HepG2 (cell line): Measurements from ENCODE around the gene PDCD10. TPM values are rescaled to one million over a fixed set of nuclear protein-coding genes. Genes with fewer than 3 reads are reported as not detected.

ENCODE experiments used
- AGO2 ChIP-seq: fragments of 200-400 bp; formaldehyde crosslinking; optimal IDR thresholded peaks from 2 replicates; pipeline ENCODE3; 2017; ENCODE audit warnings: mild to moderate bottlenecking, low read depth, low read length, moderate library complexity
- ARHGAP35 ChIP-seq: sonication (generic); formaldehyde crosslinking; IDR thresholded peaks from 2 replicates; pipeline ENCODE4 v1.9.0; 2022; ENCODE audit warnings: mild to moderate bottlenecking, inconsistent platforms, moderate library complexity, missing genetic modification reagents, borderline replicate concordance
- FOSL1 ChIP-seq: sonication (generic); formaldehyde crosslinking; IDR thresholded peaks from 2 replicates; pipeline ENCODE4 v1.9.0; 2021; ENCODE audit warnings: missing genetic modification reagents, borderline replicate concordance
- HNRNPH1 ChIP-seq: fragments of 200-400 bp; formaldehyde crosslinking; optimal IDR thresholded peaks from 2 replicates; pipeline ENCODE3; 2017; ENCODE audit warnings: mild to moderate bottlenecking, low read depth, low read length
- HNRNPL ChIP-seq: fragments of 200-400 bp; formaldehyde crosslinking; IDR thresholded peaks from 2 replicates; pipeline ENCODE4 v1.6.1; 2017; ENCODE audit warnings: mild to moderate bottlenecking, low read depth, low read length
- MAFF ChIP-seq: IDR thresholded peaks from 2 replicates; pipeline ENCODE4 v1.6.1; 2011; ENCODE audit warnings: low read depth, low read length, improper control_type of control experiment
- MIER3 ChIP-seq: IDR thresholded peaks from 2 replicates; pipeline ENCODE4 v1.6.1; 2016; ENCODE audit warnings: missing compliant biosample characterization, borderline replicate concordance
- NBN ChIP-seq: fragments of 450-650 bp; conservative IDR thresholded peaks from 2 replicates; pipeline ENCODE4 v1.6.1; 2017
- RFXANK ChIP-seq: IDR thresholded peaks from 2 replicates; pipeline ENCODE4 v1.6.1; 2016
- SMC3 ChIP-seq: IDR thresholded peaks from 2 replicates; pipeline ENCODE4 v1.6.1; 2011; ENCODE audit warnings: low read length, improper control_type of control experiment
- TGIF2 ChIP-seq: IDR thresholded peaks from 2 replicates; pipeline ENCODE4 v1.6.1; 2016; ENCODE audit warnings: control low read depth, missing compliant biosample characterization
- ZNF484 ChIP-seq: sonication (generic); formaldehyde crosslinking; IDR thresholded peaks from 2 replicates; pipeline ENCODE4 v1.5.1; 2020; ENCODE audit warnings: mild to moderate bottlenecking, low read depth, missing genetic modification reagents, borderline replicate concordance
- ZNF549 ChIP-seq: sonication (generic); formaldehyde crosslinking; IDR thresholded peaks from 2 replicates; pipeline ENCODE4 v1.5.0; 2020; ENCODE audit warnings: missing genetic modification reagents
- ZNF737 ChIP-seq: sonication (generic); formaldehyde crosslinking; IDR thresholded peaks from 2 replicates; pipeline ENCODE4 v1.5.0; 2020; ENCODE audit warnings: missing genetic modification reagents, mild to moderate bottlenecking, borderline replicate concordance
- ZNF777 ChIP-seq: sonication (generic); formaldehyde crosslinking; IDR thresholded peaks from 2 replicates; pipeline ENCODE4 v1.4.0; 2020; ENCODE audit warnings: missing genetic modification reagents
- ZNF782 ChIP-seq: sonication (generic); formaldehyde crosslinking; IDR thresholded peaks from 2 replicates; pipeline ENCODE4 v1.4.0; 2020; ENCODE audit warnings: missing genetic modification reagents, mild to moderate bottlenecking, borderline replicate concordance
- ZSCAN31 ChIP-seq: sonication (generic); formaldehyde crosslinking; IDR thresholded peaks from 2 replicates; pipeline ENCODE4 v1.5.0; 2020; ENCODE audit warnings: low read depth, mild to moderate bottlenecking, missing genetic modification reagents
- polyA plus RNA-seq, 8 experiments: library from polyadenylated mRNA; depleted of rRNA in 3 of 8; stranded (reverse) in 7 of 8; unstranded in 1 of 8; fragments of >200 nt; fragmentation: Illumina TruSeq in 4 of 8; extraction: Trizol in 4 of 8; gene quantifications; 2 replicates each; pipeline versions ENCODE4 v1.2.1 to v1.2.3, GENCODE V29; 2011 to 2016; ENCODE audit warnings: low read depth in 4 of 8, missing spikeins in 1 of 8, mixed read lengths in 1 of 8; ENCODE audit not compliant: insufficient read depth in 1 of 8
- total RNA-seq, 5 experiments: library from RNA; depleted of rRNA; stranded (reverse); fragments of >200 nt; fragmentation: Illumina TruSeq; extraction: Trizol; gene quantifications; 2 replicates each; pipeline ENCODE4 v1.2.3, GENCODE V29; 2016; ENCODE audit warnings: low read depth in 1 of 5
- TF ChIP-seq, protein P1 (sequence below): fragments of 450-650 bp; IDR thresholded peaks from 2 replicates; pipeline ENCODE4 v1.6.1; 2017; ENCODE audit warnings: mild to moderate bottlenecking
- TF ChIP-seq, protein P2 (sequence below): IDR thresholded peaks from 2 replicates; pipeline ENCODE4 v1.6.1; 2016; ENCODE audit warnings: low read depth, control low read depth
- TF ChIP-seq, protein P3 (sequence below): sonication (generic); formaldehyde crosslinking; IDR thresholded peaks from 2 replicates; pipeline ENCODE4 v1.8.0; 2022; ENCODE audit warnings: mild to moderate bottlenecking, missing genetic modification reagents; ENCODE audit not compliant: insufficient replicate concordance
- TF ChIP-seq, protein P4 (sequence below): sonication (generic); formaldehyde crosslinking; IDR thresholded peaks from 2 replicates; pipeline ENCODE4 v1.4.0; 2020; ENCODE audit warnings: missing genetic modification reagents

Gene PDCD10
- total and polyA plus RNA-seq, 2 of the 13 experiments (the other 11 are each of a cell fraction or from before 2014, with no cell fraction given), result 48.5 to 53.9 TPM

DNA sequence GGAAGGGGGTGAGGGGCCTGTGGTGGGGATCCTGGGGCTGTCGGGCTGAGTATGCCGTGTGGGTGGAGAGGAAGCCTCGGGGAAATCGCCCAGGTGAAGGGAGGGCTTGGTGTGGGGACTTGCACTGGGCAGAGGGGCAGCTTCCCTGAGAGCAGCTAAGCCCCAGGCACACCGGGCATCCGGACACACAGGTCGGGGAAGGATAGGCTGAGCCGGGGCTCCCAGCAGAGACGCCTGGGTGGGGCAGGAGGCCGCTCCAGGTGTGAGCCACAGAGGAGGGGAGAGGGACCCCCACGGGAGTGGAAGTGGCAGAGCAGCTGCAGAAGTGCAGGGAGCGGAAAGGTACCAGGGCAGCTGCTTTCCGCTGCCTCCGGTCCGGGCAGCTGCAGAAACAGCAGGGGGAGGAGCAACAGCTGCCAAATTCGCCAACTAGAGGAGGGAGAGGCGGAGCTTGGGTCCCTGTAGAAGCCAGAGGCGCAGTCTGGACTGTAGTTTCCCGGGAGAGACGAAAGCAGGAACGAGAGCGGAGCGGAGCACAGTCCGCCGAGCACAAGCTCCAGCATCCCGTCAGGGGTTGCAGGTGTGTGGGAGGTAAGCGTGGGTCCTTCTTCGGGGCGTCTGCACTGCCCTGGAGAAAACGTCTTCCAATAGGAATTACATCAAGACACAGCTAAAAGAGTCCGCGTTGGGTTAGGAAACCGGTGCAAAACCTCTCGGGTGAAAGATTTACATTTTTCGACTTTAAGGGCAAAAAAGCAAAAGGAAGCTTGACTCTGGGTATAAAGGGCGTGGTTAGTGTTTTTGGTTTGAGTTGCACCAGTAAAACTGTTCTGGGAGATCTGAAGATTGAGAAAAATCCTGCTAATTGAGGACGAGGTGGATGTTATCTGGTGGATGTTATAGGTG, 794 bp upstream of the PDCD10 start, which contains the start of gene SERPINI1 (continued):
- TF ChIP-seq MIER3 (CRISPR knock-in tag) (peak; percentile 67; the same call in 1 of the 2 replicates), HNRNPH1 (no peak), MAFF (no peak), FOSL1 (CRISPR knock-in tag) (no peak), ZNF549 (CRISPR knock-in tag) (no peak), ZNF777 (CRISPR knock-in tag) (no peak), ZNF484 (no peak), ZNF782 (CRISPR knock-in tag) (no peak), TGIF2 (CRISPR knock-in tag) (0 out of 2 replicates have a peak, but pooled peaks have one; percentile 10), SMC3 (no peak), RFXANK (CRISPR knock-in tag) (no peak), ZNF737 (CRISPR knock-in tag) (no peak), HNRNPL (0 out of 2 replicates have a peak, but pooled peaks have one; percentile 37), NBN (no peak), ARHGAP35 (CRISPR knock-in tag) (no peak), AGO2 (no peak), ZSCAN31 (no peak; the same call in 1 of the 2 replicates)
- TF ChIP-seq, protein P1, sequence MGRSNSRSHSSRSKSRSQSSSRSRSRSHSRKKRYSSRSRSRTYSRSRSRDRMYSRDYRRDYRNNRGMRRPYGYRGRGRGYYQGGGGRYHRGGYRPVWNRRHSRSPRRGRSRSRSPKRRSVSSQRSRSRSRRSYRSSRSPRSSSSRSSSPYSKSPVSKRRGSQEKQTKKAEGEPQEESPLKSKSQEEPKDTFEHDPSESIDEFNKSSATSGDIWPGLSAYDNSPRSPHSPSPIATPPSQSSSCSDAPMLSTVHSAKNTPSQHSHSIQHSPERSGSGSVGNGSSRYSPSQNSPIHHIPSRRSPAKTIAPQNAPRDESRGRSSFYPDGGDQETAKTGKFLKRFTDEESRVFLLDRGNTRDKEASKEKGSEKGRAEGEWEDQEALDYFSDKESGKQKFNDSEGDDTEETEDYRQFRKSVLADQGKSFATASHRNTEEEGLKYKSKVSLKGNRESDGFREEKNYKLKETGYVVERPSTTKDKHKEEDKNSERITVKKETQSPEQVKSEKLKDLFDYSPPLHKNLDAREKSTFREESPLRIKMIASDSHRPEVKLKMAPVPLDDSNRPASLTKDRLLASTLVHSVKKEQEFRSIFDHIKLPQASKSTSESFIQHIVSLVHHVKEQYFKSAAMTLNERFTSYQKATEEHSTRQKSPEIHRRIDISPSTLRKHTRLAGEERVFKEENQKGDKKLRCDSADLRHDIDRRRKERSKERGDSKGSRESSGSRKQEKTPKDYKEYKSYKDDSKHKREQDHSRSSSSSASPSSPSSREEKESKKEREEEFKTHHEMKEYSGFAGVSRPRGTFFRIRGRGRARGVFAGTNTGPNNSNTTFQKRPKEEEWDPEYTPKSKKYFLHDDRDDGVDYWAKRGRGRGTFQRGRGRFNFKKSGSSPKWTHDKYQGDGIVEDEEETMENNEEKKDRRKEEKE, result no peak
- TF ChIP-seq, protein P2, sequence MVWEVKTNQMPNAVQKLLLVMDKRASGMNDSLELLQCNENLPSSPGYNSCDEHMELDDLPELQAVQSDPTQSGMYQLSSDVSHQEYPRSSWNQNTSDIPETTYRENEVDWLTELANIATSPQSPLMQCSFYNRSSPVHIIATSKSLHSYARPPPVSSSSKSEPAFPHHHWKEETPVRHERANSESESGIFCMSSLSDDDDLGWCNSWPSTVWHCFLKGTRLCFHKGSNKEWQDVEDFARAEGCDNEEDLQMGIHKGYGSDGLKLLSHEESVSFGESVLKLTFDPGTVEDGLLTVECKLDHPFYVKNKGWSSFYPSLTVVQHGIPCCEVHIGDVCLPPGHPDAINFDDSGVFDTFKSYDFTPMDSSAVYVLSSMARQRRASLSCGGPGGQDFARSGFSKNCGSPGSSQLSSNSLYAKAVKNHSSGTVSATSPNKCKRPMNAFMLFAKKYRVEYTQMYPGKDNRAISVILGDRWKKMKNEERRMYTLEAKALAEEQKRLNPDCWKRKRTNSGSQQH (CRISPR knock-in tag), result 0 out of 2 replicates have a peak, but pooled peaks have one; percentile 53
- TF ChIP-seq, protein P3, sequence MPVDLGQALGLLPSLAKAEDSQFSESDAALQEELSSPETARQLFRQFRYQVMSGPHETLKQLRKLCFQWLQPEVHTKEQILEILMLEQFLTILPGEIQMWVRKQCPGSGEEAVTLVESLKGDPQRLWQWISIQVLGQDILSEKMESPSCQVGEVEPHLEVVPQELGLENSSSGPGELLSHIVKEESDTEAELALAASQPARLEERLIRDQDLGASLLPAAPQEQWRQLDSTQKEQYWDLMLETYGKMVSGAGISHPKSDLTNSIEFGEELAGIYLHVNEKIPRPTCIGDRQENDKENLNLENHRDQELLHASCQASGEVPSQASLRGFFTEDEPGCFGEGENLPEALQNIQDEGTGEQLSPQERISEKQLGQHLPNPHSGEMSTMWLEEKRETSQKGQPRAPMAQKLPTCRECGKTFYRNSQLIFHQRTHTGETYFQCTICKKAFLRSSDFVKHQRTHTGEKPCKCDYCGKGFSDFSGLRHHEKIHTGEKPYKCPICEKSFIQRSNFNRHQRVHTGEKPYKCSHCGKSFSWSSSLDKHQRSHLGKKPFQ (CRISPR knock-in tag), result no peak
- TF ChIP-seq, protein P4, sequence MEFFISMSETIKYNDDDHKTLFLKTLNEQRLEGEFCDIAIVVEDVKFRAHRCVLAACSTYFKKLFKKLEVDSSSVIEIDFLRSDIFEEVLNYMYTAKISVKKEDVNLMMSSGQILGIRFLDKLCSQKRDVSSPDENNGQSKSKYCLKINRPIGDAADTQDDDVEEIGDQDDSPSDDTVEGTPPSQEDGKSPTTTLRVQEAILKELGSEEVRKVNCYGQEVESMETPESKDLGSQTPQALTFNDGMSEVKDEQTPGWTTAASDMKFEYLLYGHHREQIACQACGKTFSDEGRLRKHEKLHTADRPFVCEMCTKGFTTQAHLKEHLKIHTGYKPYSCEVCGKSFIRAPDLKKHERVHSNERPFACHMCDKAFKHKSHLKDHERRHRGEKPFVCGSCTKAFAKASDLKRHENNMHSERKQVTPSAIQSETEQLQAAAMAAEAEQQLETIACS, result no peak
